ENCODE results near the gene BZW1.
A peak's percentile ranks its signal among the peaks of the same experiment; 100 is the strongest.

BZW1 gene

GRCh38 chr2:200843993-200844948 lies 32.6 kb downstream of the BZW1 start:
- no peaks in the 10 kb centered on the region for H3K36me3 ChIP-seq (ENCODE audit: control insufficient read depth, insufficient read depth, low read length, severe bottlenecking)
- no peak for DNase-seq (ENCODE audit: low read depth)

GRCh38 chr2:200845194-200845593 lies 33.5 kb downstream of the BZW1 start:
- Histone ChIP-seq H3K9me3 (ENCODE audit: control insufficient read depth, low read length) (no peaks in the 10 kb centered on the region), H3K27me3 (replicated peaks; ENCODE audit: control insufficient read depth, insufficient read depth, low read length) (no peaks in the 10 kb centered on the region), H3K9ac (ENCODE audit: low read length) (no peak overlapping the region), H3K36me3 (ENCODE audit: control insufficient read depth, insufficient read depth, low read length, severe bottlenecking) (no peaks in the 10 kb centered on the region), H3K4me3 (ENCODE audit: low read length) (no peak overlapping the region), H3K4me1 (ENCODE audit: control insufficient read depth, insufficient read depth, low read length) (no peaks in the 10 kb centered on the region)
- no peak for DNase-seq (ENCODE audit: low read depth)

More at GRCh38 chr2:200843993-200844948, 32.6 kb downstream of the BZW1 start:
- Histone ChIP-seq H3K27me3 (replicated peaks; ENCODE audit: control insufficient read depth, insufficient read depth, low read length) (no peaks in the 10 kb centered on the region), H3K9ac (ENCODE audit: low read length) (no peak overlapping the region), H3K9me3 (ENCODE audit: control insufficient read depth, low read length) (no peaks in the 10 kb centered on the region), H3K4me3 (ENCODE audit: low read length) (no peak overlapping the region), H3K4me1 (ENCODE audit: control insufficient read depth, insufficient read depth, low read length) (no peaks in the 10 kb centered on the region)

- Histone ChIP-seq H3K27me3 (replicated peaks; ENCODE audit: control insufficient read depth, insufficient read depth, low read length) (no peaks in the 10 kb centered on the region), H3K36me3 (ENCODE audit: control insufficient read depth, insufficient read depth, low read length, severe bottlenecking) (peaks cover 5% of the 10 kb centered on the region), H3K4me3 (ENCODE audit: low read length) (no peak overlapping the region), H3K4me1 (ENCODE audit: control insufficient read depth, insufficient read depth, low read length) (no peaks in the 10 kb centered on the region), H3K9ac (ENCODE audit: low read length) (no peak overlapping the region), H3K9me3 (ENCODE audit: control insufficient read depth, low read length) (no peaks in the 10 kb centered on the region)
- no peak for DNase-seq (ENCODE audit: low read depth)
These were observed 34.1 kb downstream of the BZW1 start for GRCh38 chr2:200845669-200846325.

- no peaks in the 10 kb centered on the region for H3K9me3 ChIP-seq (ENCODE audit: control insufficient read depth, low read length)
- no peak overlapping the region for H3K4me3 ChIP-seq (ENCODE audit: low read length)
- H3K4me1 ChIP-seq (ENCODE audit: control insufficient read depth, insufficient read depth, low read length): no peaks in the 10 kb centered on the region
- no peak overlapping the region for H3K9ac ChIP-seq (ENCODE audit: low read length)
- H3K36me3 ChIP-seq (ENCODE audit: control insufficient read depth, insufficient read depth, low read length, severe bottlenecking): peaks cover 20% of the 10 kb centered on the region
- DNase-seq (ENCODE audit: low read depth): no peak
- H3K27me3 ChIP-seq (replicated peaks; ENCODE audit: control insufficient read depth, insufficient read depth, low read length): no peaks in the 10 kb centered on the region
These were observed 35.6 kb downstream of the BZW1 start for GRCh38 chr2:200847269-200847668.

- Histone ChIP-seq H3K9me3 (ENCODE audit: control insufficient read depth, low read length) (no peaks in the 10 kb centered on the region), H3K9ac (ENCODE audit: low read length) (no peak overlapping the region), H3K36me3 (ENCODE audit: control insufficient read depth, insufficient read depth, low read length, severe bottlenecking) (peaks cover 27% of the 10 kb centered on the region), H3K4me3 (ENCODE audit: low read length) (no peak overlapping the region), H3K4me1 (ENCODE audit: control insufficient read depth, insufficient read depth, low read length) (no peaks in the 10 kb centered on the region), H3K27me3 (replicated peaks; ENCODE audit: control insufficient read depth, insufficient read depth, low read length) (no peaks in the 10 kb centered on the region)
- no peak for DNase-seq (ENCODE audit: low read depth)
These were observed 36.2 kb downstream of the BZW1 start for GRCh38 chr2:200847939-200848338.

- DNase-seq (ENCODE audit: low read depth): no peak
- no peaks in the 10 kb centered on the region for H3K27me3 ChIP-seq (replicated peaks; ENCODE audit: control insufficient read depth, insufficient read depth, low read length)
- no peak overlapping the region for H3K9ac ChIP-seq (ENCODE audit: low read length)
- H3K9me3 ChIP-seq (ENCODE audit: control insufficient read depth, low read length): no peaks in the 10 kb centered on the region
- H3K4me1 ChIP-seq (ENCODE audit: control insufficient read depth, insufficient read depth, low read length): no peaks in the 10 kb centered on the region
- no peak overlapping the region for H3K4me3 ChIP-seq (ENCODE audit: low read length)
- peaks cover 54% of the 10 kb centered on the region for H3K36me3 ChIP-seq (ENCODE audit: control insufficient read depth, insufficient read depth, low read length, severe bottlenecking)
These were observed 39.0 kb downstream of the BZW1 start for GRCh38 chr2:200850512-200851256.

- no peak overlapping the region for H3K9ac ChIP-seq (ENCODE audit: low read length)
- no peaks in the 10 kb centered on the region for H3K27me3 ChIP-seq (replicated peaks; ENCODE audit: control insufficient read depth, insufficient read depth, low read length)
- no peak for DNase-seq (ENCODE audit: low read depth)
- H3K36me3 ChIP-seq (ENCODE audit: control insufficient read depth, insufficient read depth, low read length, severe bottlenecking): peaks cover 63% of the 10 kb centered on the region
- no peak overlapping the region for H3K4me3 ChIP-seq (ENCODE audit: low read length)
- no peaks in the 10 kb centered on the region for H3K4me1 ChIP-seq (ENCODE audit: control insufficient read depth, insufficient read depth, low read length)
- H3K9me3 ChIP-seq (ENCODE audit: control insufficient read depth, low read length): no peaks in the 10 kb centered on the region
These were observed 39.9 kb downstream of the BZW1 start for GRCh38 chr2:200851398-200852248.

- DNase-seq (ENCODE audit: low read depth): no peak
- no peaks in the 10 kb centered on the region for H3K9me3 ChIP-seq (ENCODE audit: control insufficient read depth, low read length)
- H3K27me3 ChIP-seq (replicated peaks; ENCODE audit: control insufficient read depth, insufficient read depth, low read length): no peaks in the 10 kb centered on the region
- no peak overlapping the region for H3K4me3 ChIP-seq (ENCODE audit: low read length)
- peaks cover 73% of the 10 kb centered on the region for H3K36me3 ChIP-seq (ENCODE audit: control insufficient read depth, insufficient read depth, low read length, severe bottlenecking)
- no peaks in the 10 kb centered on the region for H3K4me1 ChIP-seq (ENCODE audit: control insufficient read depth, insufficient read depth, low read length)
- no peak overlapping the region for H3K9ac ChIP-seq (ENCODE audit: low read length)
These were observed 40.9 kb downstream of the BZW1 start for GRCh38 chr2:200852605-200853004.

- no peak for DNase-seq (ENCODE audit: low read depth)
- no peaks in the 10 kb centered on the region for H3K27me3 ChIP-seq (replicated peaks; ENCODE audit: control insufficient read depth, insufficient read depth, low read length)
- H3K9me3 ChIP-seq (ENCODE audit: control insufficient read depth, low read length): no peaks in the 10 kb centered on the region
- peaks cover 90% of the 10 kb centered on the region for H3K36me3 ChIP-seq (ENCODE audit: control insufficient read depth, insufficient read depth, low read length, severe bottlenecking)
- H3K4me1 ChIP-seq (ENCODE audit: control insufficient read depth, insufficient read depth, low read length): peaks cover 38% of the 10 kb centered on the region
- no peak overlapping the region for H3K4me3 ChIP-seq (ENCODE audit: low read length)
- no peak overlapping the region for H3K9ac ChIP-seq (ENCODE audit: low read length)
These were observed 45.1 kb downstream of the BZW1 start for GRCh38 chr2:200856806-200857205.

- H3K4me3 ChIP-seq (ENCODE audit: low read length): peak overlapping the region; percentile 100
- DNase-seq (ENCODE audit: low read depth): peak; percentile 57
- H3K4me1 ChIP-seq (ENCODE audit: control insufficient read depth, insufficient read depth, low read length): peaks cover 43% of the 10 kb centered on the region
- H3K27me3 ChIP-seq (replicated peaks; ENCODE audit: control insufficient read depth, insufficient read depth, low read length): no peaks in the 10 kb centered on the region
- no peaks in the 10 kb centered on the region for H3K9me3 ChIP-seq (ENCODE audit: control insufficient read depth, low read length)
- peak overlapping the region; percentile 100 for H3K9ac ChIP-seq (ENCODE audit: low read length)
- H3K36me3 ChIP-seq (ENCODE audit: control insufficient read depth, insufficient read depth, low read length, severe bottlenecking): peaks cover 56% of the 10 kb centered on the region
These were observed 48.5 kb downstream of the BZW1 start for GRCh38 chr2:200860092-200860795.
